NCI-H524 treated with DMSO at 0.1 percent for 48 hours (cell line): ENCODE results near the gene CDK5R2.
A peak's percentile ranks its signal among the peaks of the same experiment; 100 is the strongest.

ENCODE experiments used
- DNase-seq: peaks from one replicate; lab custom pipeline; 2025; lab: John Stamatoyannopoulos, UW

The CDK5R2 gene

DNA sequence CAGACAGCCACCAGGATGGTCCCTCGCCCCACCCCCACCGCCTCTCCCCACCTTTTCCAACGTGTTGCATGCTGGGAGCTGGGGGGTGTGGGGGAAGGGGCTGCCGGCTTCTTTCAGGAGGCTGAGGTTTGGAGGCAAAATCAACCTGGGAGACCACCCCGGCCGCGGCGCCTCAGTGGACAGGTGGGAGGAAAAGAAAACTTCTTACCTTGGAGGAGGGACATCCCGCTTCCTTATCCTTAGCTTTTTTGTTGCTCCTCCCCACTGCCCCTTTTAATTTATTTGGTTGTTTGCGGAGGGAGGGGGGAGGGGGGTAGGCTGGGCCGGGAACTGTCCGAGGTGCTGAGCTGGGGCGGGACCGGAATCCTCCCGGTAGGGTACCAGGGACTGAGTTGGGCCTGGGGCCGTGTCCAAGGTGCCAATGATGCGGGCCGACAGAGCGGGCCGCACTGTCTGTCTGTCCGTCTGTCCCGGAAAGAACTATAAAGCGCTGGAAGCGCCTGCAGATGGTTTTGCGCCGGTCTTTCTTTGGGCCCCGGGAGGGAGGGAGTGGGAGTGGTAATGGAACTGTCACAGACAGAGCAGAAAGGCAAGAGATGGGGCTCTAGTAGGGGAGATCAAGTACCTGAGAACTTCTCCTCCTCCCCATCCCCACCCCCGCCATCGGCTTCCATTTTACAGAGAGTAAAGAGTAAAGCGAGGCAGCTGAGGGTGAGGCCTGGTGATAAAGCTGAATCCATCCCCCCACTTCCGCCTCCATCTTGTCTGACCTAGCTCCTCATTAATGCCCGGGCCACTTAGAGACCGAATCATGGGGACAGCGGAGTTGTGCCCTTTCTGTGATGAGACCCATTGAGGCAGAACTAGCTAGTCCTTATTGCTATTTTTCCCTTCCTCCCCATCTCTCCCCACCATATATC, 2.4 kb downstream of the CDK5R2 start:
- DNase-seq, result no peak

DNA sequence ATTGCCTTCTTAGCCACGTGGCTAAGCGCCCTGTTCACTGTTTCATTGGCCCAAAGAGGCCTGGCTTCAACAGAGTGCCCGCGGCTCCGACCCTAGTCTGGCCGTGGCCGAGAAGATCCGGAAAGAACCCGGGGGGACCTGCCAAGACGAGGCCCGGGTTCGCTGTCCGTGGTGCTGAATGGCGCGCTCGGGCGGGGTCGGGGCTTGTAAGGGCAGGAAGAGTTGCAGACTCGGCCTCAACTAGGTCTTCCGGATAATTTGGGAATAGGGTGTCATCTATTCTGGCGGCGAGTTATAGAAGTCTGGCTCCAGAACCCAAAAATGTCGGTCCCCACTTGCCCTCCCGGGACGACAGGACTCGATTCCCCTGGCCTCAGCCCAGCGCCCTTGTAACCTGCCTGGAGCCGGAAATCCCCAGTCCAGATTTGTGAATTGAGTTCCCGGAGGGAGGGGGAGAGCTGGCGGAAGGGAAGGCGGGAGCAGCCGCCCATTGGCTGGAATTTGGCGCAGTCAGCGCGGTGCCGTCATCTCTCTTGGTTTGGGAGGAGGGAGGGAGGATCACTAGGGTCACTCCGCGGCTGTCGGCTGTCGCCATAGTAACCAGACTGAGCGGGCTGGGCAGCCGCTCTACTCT, 3.5 kb downstream of the CDK5R2 start:
- DNase-seq, result peak; percentile 93

- DNase-seq, result peak; percentile 37
These were observed 4.1 kb downstream of the CDK5R2 start for GRCh38 chr2:218963601-218964000.

- peak; percentile 99 for DNase-seq
These were observed 4.7 kb downstream of the CDK5R2 start for GRCh38 chr2:218964041-218964771.

DNA sequence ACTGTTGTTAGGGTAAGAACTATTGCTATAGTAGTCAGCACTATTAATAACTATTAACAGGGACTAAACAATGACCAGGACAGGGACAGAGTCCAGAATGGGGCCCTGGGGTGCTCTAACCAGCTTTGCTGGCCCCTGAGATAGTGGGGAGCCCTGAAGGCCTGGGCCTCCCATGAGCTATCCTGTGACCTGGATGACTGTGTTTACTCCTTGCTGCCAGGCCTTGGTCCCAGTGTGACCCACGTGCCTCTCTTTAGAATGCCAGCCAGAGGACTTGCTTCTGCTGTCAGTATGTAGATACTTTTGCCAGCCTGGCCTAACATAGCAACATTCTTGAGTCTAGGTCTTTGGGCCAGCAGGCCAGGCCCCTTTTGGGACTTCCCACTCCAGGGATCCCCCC, 11.4 kb downstream of the CDK5R2 start:
- no peak for DNase-seq

- no peak for DNase-seq
These were observed 15.8 kb downstream of the CDK5R2 start for GRCh38 chr2:218975060-218975777.

GRCh38 chr2:218979846-218980734, 20.6 kb downstream of the CDK5R2 start:
- peak; percentile 51 for DNase-seq

GRCh38 chr2:218980735-218981389, 21.4 kb downstream of the CDK5R2 start:
- DNase-seq, result no peak

- peak; percentile 58 for DNase-seq
These were observed 22.0 kb downstream of the CDK5R2 start for GRCh38 chr2:218981390-218981880.

GRCh38 chr2:218981881-218982585, 22.6 kb downstream of the CDK5R2 start:
- DNase-seq, result no peak

- no peak for DNase-seq
These were observed 23.3 kb downstream of the CDK5R2 start for GRCh38 chr2:218982586-218983262.

GRCh38 chr2:218983263-218983933, 23.9 kb downstream of the CDK5R2 start:
- no peak for DNase-seq

- no peak for DNase-seq
These were observed 24.4 kb downstream of the CDK5R2 start for GRCh38 chr2:218983934-218984238.

GRCh38 chr2:218984239-218985020, 25.0 kb downstream of the CDK5R2 start:
- no peak for DNase-seq

DNA sequence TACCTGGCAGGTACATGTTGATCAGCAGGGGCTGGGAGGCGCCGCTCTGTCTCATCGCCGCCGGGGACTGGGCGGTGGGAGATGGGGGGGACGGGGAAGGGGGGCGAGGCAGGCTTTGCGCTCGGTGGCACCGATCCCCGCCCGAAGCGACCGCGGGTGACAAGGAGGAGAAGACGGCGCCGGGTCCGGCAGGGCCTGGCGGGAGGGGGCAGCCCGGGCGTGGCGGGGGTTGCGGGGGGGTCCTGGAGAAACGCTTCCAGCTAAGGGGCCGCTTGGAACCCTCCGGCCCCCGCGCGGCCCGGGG, 25.5 kb downstream of the CDK5R2 start, which contains the start of gene FEV:
Gene FEV (minus strand): TSS at position 164 of the 304 bp plus-strand sequence. CDS start 109 bp downstream, at position 55.
- no peak for DNase-seq

GRCh38 chr2:218985325-218986091, 26.0 kb downstream of the CDK5R2 start:
- no peak for DNase-seq

DNA sequence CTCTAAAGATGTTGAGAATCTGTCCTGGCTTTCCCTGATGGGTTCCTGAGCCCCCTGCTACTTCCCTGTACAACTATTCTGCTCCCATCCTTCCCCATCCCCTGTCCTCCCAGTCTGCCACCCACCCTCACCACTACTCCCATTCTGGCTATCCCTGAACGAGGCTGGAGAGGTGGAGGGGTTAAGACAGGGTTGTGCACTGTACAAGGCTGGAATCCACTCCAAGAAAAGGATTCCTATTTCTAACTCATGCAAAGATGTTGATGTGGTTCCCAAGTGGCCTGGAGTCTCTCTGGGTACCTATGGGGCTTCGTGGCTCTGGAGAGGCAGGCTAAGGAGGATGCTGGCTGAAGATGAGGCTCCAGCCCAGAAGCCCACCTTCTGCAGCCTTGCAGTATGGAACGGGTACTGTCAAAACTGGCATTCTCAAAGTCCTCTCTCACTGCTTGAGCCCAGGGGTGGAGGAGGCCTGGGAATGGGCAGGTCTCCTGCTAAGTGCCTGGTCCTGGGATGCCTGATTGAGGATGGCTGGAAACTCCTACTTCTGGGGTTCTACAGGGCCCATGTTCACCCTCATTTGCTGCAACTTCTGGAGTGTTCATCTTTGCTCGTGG, 26.8 kb downstream of the CDK5R2 start:
- no peak for DNase-seq
